SK-N-SH (cell line): ENCODE measurements around the gene CD99L2. TPM values are rescaled to one million over a fixed set of nuclear protein-coding genes. Genes with fewer than 3 reads are reported as not detected.

Experiments
- CTCF ChIA-PET: fragments of 300-600, 350-600 bp; formaldehyde crosslinking; extraction: SDS; loops from one replicate; lab custom pipeline; 2021; lab: Yijun Ruan, JAX
- POLR2A ChIA-PET: fragments of 350-600 bp; sonication (Branson Sonifier 250); formaldehyde crosslinking; extraction: SDS; loops from one replicate; lab custom pipeline; 2020; ENCODE audit warnings: antibody characterized with exemption, inconsistent platforms; lab: Yijun Ruan, JAX
- DNase-seq: peaks from one replicate; pipeline ENCODE4 v3.0.0; 2012
- H2AFZ ChIP-seq: fragments of 200-600 bp; sonication (generic); 2 replicates; pipeline ENCODE4 v1.8.1; 2016; ENCODE audit warnings: antibody characterized with exemption, mild to moderate bottlenecking, low read depth
- H3F3A ChIP-seq: fragments of 200-600 bp; sonication (generic); replicated peaks from 2 replicates; pipeline ENCODE3; 2016; ENCODE audit warnings: antibody characterized with exemption, mild to moderate bottlenecking; ENCODE audit not compliant: insufficient read depth
- H3K27ac ChIP-seq, 2 experiments: fragments of 200-500 bp in 1 of 2; fragments of 200-600 bp in 1 of 2; sonication (Bioruptor generic) in 1 of 2; sonication (generic), shearing (Covaris generic) in 1 of 2; 2 replicates each; pipeline versions ENCODE4 v1.5.1 to v1.6.1; 2014 to 2016; ENCODE audit warnings: low read depth in 2 of 2, inconsistent platforms in 1 of 2, low read length in 1 of 2, mild to moderate bottlenecking in 1 of 2, mixed read lengths in 1 of 2
- H3K27me3 ChIP-seq: fragments of 200-600 bp; sonication (generic), shearing (Covaris generic); 2 replicates; pipeline ENCODE4 v1.6.1; 2016; ENCODE audit warnings: mixed run types; ENCODE audit not compliant: insufficient read depth
- H3K36me3 ChIP-seq, 2 experiments: fragments of 200-500 bp in 1 of 2; fragments of 200-600 bp in 1 of 2; sonication (Bioruptor generic) in 1 of 2; sonication (generic) in 1 of 2; replicated peaks in 1 of 2; 2 replicates each; pipeline versions ENCODE3 to v1.5.1; 2014 to 2016; ENCODE audit warnings: low read length in 1 of 2, mild to moderate bottlenecking in 1 of 2; ENCODE audit not compliant: insufficient read depth in 2 of 2, control insufficient read depth in 1 of 2
- H3K4me1 ChIP-seq, 2 experiments: fragments of 200-500 bp in 1 of 2; fragments of 200-600 bp in 1 of 2; sonication (Bioruptor generic) in 1 of 2; sonication (generic), shearing (Covaris generic) in 1 of 2; 2 replicates each; pipeline versions ENCODE4 v1.5.1 to v1.6.1; 2014 to 2016; ENCODE audit warnings: low read depth in 1 of 2, low read length in 1 of 2, mixed run types in 1 of 2; ENCODE audit not compliant: insufficient read depth in 2 of 2, control insufficient read depth in 1 of 2
- H3K4me2 ChIP-seq: fragments of 200-600 bp; sonication (generic), shearing (Covaris generic); 2 replicates; pipeline ENCODE4 v1.6.1; 2017; ENCODE audit warnings: mixed run types
- H3K4me3 ChIP-seq, 2 experiments: fragments of 200-500 bp in 1 of 2; fragments of 200-600 bp in 1 of 2; sonication (Bioruptor generic) in 1 of 2; sonication (generic), shearing (Covaris generic) in 1 of 2; 2 replicates each; pipeline versions ENCODE4 v1.5.1 to v1.8.1; 2014 to 2016; ENCODE audit warnings: low read depth in 2 of 2, inconsistent platforms in 1 of 2, low read length in 1 of 2, mild to moderate bottlenecking in 1 of 2, mixed read lengths in 1 of 2, moderate library complexity in 1 of 2
- H3K79me2 ChIP-seq: fragments of 200-600 bp; sonication (generic); 2 replicates; pipeline ENCODE4 v1.8.1; 2017; ENCODE audit warnings: mild to moderate bottlenecking; ENCODE audit not compliant: insufficient read depth
- H3K9ac ChIP-seq: fragments of 200-600 bp; sonication (generic); 2 replicates; pipeline ENCODE4 v1.6.1; 2017; ENCODE audit warnings: mixed run types
- H3K9me2 ChIP-seq: fragments of 200-600 bp; sonication (generic); 2 replicates; pipeline ENCODE4 v1.6.1; 2017; ENCODE audit warnings: mixed run types
- H3K9me3 ChIP-seq: fragments of 200-600 bp; sonication (generic); 2 replicates; pipeline ENCODE4 v1.6.1; 2017; ENCODE audit warnings: mixed run types, mild to moderate bottlenecking, moderate library complexity
- H4K20me1 ChIP-seq: fragments of 200-600 bp; sonication (generic); 2 replicates; pipeline ENCODE4 v1.6.1; 2017; ENCODE audit warnings: mild to moderate bottlenecking, mixed run types; ENCODE audit not compliant: insufficient read depth
- ELF1 ChIP-seq: IDR thresholded peaks from 2 replicates; pipeline ENCODE4 v1.4.0; 2012
- FOSL2 ChIP-seq: IDR thresholded peaks from 2 replicates; pipeline ENCODE4 v1.4.0; 2012; ENCODE audit warnings: low read depth, mild to moderate bottlenecking, moderate library complexity, borderline replicate concordance
- GABPA ChIP-seq: IDR thresholded peaks from 2 replicates; pipeline ENCODE4 v1.4.0; 2012; ENCODE audit warnings: low read depth, mild to moderate bottlenecking
- MEF2A ChIP-seq: IDR thresholded peaks from 2 replicates; pipeline ENCODE4 v1.4.0; 2012; ENCODE audit warnings: low read depth, borderline replicate concordance
- MXI1 ChIP-seq: IDR thresholded peaks from 2 replicates; pipeline ENCODE4 v1.6.1; 2012; ENCODE audit warnings: mild to moderate bottlenecking, low read depth, low read length, improper control_type of control experiment
- POLR2AphosphoS5 ChIP-seq: IDR thresholded peaks from 2 replicates; pipeline ENCODE4 v1.6.1; 2012; ENCODE audit warnings: low read depth, low read length
- RAD21 ChIP-seq: IDR thresholded peaks from 2 replicates; pipeline ENCODE4 v1.6.1; 2012; ENCODE audit warnings: mild to moderate bottlenecking, low read length
- RCOR1 ChIP-seq: fragments of 150-350 bp; IDR thresholded peaks from 2 replicates; pipeline ENCODE4 v1.6.1; 2017; ENCODE audit warnings: antibody characterized with exemption, low read length
- SIN3A ChIP-seq: IDR thresholded peaks from 2 replicates; pipeline ENCODE4 v1.6.1; 2012; ENCODE audit warnings: low read depth, mild to moderate bottlenecking, low read length, moderate library complexity, borderline replicate concordance
- TCF12 ChIP-seq: IDR thresholded peaks from 2 replicates; pipeline ENCODE4 v1.4.0; 2012
- TEAD4 ChIP-seq: IDR thresholded peaks from 2 replicates; pipeline ENCODE4 v1.4.0; 2012; ENCODE audit warnings: mild to moderate bottlenecking, borderline replicate concordance; ENCODE audit not compliant: insufficient read depth
- WGBS: methylation state at CpG from one replicate; pipeline ENCODE4 v1.1.6; 2017; ENCODE audit warnings: low lambda C conversion rate; 5-methylcytosine and 5-hydroxymethylcytosine counted together
- polyA plus RNA-seq, 3 experiments: library from polyadenylated mRNA; depleted of rRNA; stranded (reverse); fragments of >200 nt; gene quantifications; 2 replicates each; pipeline ENCODE4 v1.2.3, GENCODE V29; 2012
- TF ChIP-seq, protein P1 (sequence below): fragments of 150-350 bp; IDR thresholded peaks from 2 replicates; pipeline ENCODE4 v1.6.1; 2017; ENCODE audit warnings: antibody characterized with exemption, low read length, low read depth, borderline replicate concordance
- TF ChIP-seq, protein P2 (sequence below): IDR thresholded peaks from 2 replicates; pipeline ENCODE4 v1.4.0; 2012; ENCODE audit warnings: low read depth, borderline replicate concordance

The CD99L2 gene
- polyA plus RNA-seq, 1 of the 3 experiments (the other 2 are of a cell fraction) = 57.7 TPM

DNA sequence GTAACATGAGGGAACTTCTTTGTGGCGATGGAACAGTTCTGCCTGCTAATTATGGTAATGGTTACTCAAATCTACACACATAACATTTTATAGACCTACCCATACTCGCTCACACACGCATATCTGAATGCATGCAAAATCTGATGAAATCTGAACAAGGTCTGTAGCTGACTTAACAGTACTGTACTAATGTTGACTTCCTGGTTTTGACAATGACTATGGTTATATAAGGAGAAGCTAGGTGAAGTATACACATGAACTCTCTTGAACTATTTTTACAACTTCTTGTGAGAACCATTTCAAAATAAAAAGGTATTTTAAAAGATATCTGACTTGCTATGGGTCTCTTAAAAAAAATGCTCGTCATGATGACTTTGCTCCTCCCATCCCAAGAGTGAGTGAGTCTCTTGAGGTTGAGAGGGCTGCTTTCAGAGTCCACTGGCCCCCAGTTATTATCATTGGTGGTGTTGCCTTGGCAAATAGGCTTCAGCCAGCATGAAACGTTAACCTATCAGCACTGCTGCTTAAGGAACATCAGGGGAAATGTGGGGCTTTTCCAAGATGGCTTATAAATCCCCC is 105.4 kb downstream of the CD99L2 start:
- Histone ChIP-seq H2AFZ (no peak overlapping the region), H4K20me1 (no peaks in the 10 kb centered on the region), H3F3A (no peaks in the 10 kb centered on the region), H3K36me3 (peaks cover 2 to 6% of the 10 kb centered on the region in 2 experiments), H3K27me3 (no peaks in the 10 kb centered on the region), H3K4me2 (no peak overlapping the region), H3K4me3 (no peak overlapping the region)
- CTCF ChIA-PET = interaction anchor here (0.6 kb wide), 1 partner anchor 21 kb away, joined by 3 read pairs; no protein-coding TSS in a partner anchor
- TF ChIP-seq ELF1 = no peak
- TF ChIP-seq MXI1 = no peak
- TF ChIP-seq GABPA = no peak
- TF ChIP-seq RAD21 = no peak
- no peak for TF ChIP-seq POLR2AphosphoS5
- TF ChIP-seq FOSL2 = no peak
- TF ChIP-seq, protein P1, sequence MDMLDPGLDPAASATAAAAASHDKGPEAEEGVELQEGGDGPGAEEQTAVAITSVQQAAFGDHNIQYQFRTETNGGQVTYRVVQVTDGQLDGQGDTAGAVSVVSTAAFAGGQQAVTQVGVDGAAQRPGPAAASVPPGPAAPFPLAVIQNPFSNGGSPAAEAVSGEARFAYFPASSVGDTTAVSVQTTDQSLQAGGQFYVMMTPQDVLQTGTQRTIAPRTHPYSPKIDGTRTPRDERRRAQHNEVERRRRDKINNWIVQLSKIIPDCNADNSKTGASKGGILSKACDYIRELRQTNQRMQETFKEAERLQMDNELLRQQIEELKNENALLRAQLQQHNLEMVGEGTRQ = no peak
- TF ChIP-seq, all 33 proteins: peak for 0
- POLR2A ChIA-PET = no interaction called here
- Histone ChIP-seq H3K9me2 (no peaks in the 10 kb centered on the region), H3K4me1 (no peaks in the 10 kb centered on the region), H3K9me3 (no peaks in the 10 kb centered on the region), H3K27ac (no peak overlapping the region), H3K9ac (no peak overlapping the region), H3K79me2 (no peaks in the 10 kb centered on the region)
- no peak for DNase-seq
- 54% methylated on average over 5 of the region's 5 CpGs for WGBS

DNA sequence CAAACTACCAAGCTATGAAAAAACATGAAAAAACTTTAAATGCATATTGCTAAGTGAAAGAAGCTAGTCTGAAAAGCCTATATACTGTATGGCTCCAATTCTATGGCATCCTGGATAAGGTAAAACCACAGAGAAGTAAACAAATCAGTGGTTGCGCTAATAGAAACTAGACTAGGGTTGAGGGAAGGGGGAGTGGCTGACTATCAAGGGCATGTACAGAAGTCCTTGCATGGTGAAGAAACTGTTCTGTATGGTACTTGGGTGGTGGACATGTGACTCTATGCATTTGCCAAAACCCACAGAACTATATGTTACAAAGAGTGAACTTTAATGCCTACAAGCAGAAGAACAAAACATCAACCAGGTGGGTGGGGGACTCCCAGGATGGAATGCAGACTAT is 108.4 kb downstream of the CD99L2 start:
- Histone ChIP-seq H3K9me3 (no peaks in the 10 kb centered on the region), H4K20me1 (no peaks in the 10 kb centered on the region), H3K27me3 (no peaks in the 10 kb centered on the region), H3K4me1 (no peaks in the 10 kb centered on the region), H3F3A (no peaks in the 10 kb centered on the region), H2AFZ (no peak overlapping the region), H3K4me3 (no peak overlapping the region), H3K4me2 (no peak overlapping the region), H3K27ac (no peak overlapping the region)
- CTCF ChIA-PET = interaction anchor here (1.8 kb wide), 1 partner anchor 18 kb away, joined by 7 read pairs; no protein-coding TSS in a partner anchor
- WGBS = 53% methylated on average over 1 of the region's 1 CpG
- no peak for DNase-seq
- TF ChIP-seq TCF12 (no peak), RCOR1 (no peak), TEAD4 (no peak), FOSL2 (no peak), MEF2A (no peak), SIN3A (no peak)
- TF ChIP-seq, protein P2, sequence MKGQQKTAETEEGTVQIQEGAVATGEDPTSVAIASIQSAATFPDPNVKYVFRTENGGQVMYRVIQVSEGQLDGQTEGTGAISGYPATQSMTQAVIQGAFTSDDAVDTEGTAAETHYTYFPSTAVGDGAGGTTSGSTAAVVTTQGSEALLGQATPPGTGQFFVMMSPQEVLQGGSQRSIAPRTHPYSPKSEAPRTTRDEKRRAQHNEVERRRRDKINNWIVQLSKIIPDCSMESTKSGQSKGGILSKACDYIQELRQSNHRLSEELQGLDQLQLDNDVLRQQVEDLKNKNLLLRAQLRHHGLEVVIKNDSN = no peak
- TF ChIP-seq, all 33 proteins: peak for 0
- Histone ChIP-seq H3K9ac (no peak overlapping the region), H3K9me2 (no peaks in the 10 kb centered on the region), H3K36me3 (peaks cover 2 to 6% of the 10 kb centered on the region in 2 experiments), H3K79me2 (no peaks in the 10 kb centered on the region)
- POLR2A ChIA-PET = no interaction called here
